Erythroblast (primary cell): Measurements from ENCODE around the gene ABHD11.

Experiments
- GATA1 ChIP-seq: IDR thresholded peaks from 2 replicates; pipeline ENCODE4 v1.6.1; 2011; ENCODE audit warnings: low read depth, mild to moderate bottlenecking, control low read depth, low read length, moderate library complexity
- POLR2A ChIP-seq: IDR thresholded peaks from 2 replicates; pipeline ENCODE4 v1.6.1; 2011; ENCODE audit warnings: mild to moderate bottlenecking, low read length

DNA sequence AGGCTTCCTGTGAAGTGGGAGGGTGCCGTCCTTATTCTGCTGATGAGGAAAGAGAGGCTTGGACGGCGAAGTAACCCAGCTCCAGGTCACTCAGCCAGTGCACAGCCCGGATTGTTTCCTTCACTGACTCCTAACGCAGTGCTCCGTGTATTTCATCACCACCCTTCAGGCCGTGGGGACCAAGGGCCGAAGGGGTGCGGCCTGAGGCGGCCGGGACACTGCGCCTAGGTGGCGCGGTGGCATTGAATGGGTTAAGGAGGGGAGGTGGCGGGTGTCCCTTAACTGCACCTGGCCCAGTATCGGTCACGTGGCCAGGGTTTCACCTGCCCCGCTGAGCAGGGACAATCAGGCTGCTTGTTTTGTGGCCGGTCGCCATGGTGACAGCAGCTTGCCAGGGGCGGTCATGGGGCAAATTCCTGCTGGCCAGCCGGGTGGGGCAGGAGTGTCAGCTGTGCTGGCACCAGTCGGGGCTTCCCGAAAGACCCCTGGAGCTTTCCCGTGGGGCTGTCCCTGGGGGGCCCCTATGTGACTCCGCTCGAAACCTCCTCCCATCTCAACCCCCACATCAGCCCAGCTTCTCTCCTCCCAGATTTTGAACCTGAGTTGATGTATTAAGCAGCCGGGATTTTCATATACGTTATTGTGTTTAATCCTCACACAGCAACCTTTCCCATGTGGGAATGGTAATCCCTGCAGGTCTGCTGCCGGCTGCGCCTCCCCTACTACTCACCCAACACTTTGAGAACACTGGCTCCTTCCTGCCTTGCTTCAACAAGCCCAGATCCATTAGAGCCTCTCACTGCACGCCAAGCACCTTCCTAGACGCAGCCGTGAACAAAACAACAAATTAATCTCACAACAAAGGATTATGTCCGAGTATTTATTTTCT lies 4.4 kb upstream of the ABHD11 start:
- no peak for TF ChIP-seq POLR2A
- no peak for TF ChIP-seq GATA1
